HG03066 (cell line): ENCODE measurements around the gene CNTNAP2.
"Not testable (repeated sequence)": the region's sequence is repeated elsewhere in the genome, so short reads cannot be mapped to it uniquely, and the experiment has no call there.

Experiments
- ATAC-seq: cut with Tn5 transposase; IDR thresholded peaks from one replicate; pipeline ENCODE4 v1.9.1; 2021; ENCODE audit warnings: low read depth; ENCODE audit not compliant: unreplicated experiment

The CNTNAP2 gene

DNA sequence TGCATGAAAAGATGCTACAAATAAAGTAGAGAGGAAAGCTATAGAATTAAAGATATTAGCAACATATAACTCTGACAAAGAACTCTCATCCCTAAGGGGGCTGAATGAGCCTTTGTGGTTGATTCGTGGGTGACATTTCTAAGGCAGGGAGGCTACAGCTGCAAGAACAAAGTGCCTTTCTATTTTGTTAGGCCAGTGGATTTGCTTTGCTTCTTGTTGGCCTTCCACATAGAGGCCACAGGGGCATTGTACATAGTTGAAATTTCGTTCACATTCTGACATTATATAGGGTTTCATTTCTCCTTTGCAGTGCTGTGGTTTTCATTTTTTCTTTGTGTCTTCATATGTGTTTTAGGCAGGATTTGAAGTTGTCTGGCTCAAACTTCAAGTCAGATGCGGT is 1654.7 kb downstream of the CNTNAP2 start:
- ATAC-seq, result no peak

DNA sequence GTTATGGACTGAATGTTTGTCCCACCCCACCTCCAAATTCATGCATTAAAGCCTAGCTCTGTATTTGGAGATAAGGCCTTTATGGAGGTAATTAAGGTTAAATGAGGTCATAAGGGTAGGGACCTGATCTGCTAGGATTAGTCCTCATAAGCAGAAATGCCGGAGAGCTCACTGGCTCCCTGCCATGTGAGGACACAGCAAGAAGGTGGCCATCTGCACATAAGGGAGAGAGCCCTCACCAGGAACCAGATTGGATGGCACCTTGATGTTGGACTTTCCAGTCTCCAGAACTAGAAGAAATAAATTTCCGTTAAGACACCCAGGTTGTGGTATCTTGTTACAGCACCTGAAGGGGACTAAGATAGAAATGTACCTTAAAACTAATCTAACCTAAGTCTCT is 1657.9 kb downstream of the CNTNAP2 start:
- ATAC-seq, result no peak

DNA sequence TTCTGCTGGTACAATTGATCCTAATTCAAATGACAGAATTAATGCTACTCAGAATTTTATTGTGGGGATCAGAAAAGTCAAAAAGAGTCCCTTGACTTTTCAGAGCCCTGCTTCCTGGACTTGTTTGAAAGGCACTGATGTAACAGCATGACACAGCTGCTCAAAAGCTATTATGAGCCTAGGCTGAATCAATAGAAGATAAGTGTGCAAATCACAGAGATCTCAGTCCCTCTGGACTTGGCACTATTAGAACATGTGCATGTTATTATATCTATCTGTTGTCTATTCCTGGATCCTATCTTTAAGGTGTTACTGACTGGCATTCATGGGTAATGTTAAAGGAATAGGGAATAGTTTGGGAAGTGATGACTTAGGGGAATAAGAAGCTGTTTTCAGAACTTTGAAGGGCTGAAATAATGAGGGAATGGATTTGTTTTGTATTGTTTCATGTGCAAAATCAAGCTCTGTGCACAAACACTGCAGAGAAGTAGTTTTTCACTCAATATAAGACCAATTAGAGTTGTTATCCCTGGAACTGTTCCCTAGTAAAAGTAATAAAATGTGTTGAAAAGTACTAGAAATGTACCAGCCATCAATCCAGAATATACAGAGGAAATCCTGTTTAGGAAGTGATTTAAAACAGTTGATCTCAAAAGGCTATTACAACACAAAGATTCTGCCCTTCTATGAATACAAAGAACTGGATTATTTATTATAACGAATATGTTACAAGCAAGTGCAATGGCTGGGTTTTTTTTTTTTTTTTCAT is 1659.1 kb downstream of the CNTNAP2 start:
- ATAC-seq, result no peak

DNA sequence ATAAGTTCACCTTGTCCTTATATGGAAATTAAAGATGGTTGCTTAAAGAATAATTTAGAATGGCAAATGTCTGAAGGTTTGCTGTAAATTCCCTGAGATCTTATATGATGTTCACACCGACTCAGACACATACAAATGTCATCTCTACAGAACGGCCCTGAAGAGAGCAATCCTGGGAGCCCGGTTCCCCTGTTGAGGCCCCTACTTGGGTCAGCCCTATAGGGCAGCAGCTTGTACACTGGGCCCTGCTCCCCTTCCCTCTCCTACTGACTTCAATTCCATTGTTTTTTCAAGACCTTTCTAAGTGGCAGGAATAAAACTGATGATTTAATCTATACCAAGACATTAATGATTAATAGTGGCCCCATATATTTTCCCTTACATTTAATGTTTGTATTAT is 1660.7 kb downstream of the CNTNAP2 start:
- no peak for ATAC-seq

DNA sequence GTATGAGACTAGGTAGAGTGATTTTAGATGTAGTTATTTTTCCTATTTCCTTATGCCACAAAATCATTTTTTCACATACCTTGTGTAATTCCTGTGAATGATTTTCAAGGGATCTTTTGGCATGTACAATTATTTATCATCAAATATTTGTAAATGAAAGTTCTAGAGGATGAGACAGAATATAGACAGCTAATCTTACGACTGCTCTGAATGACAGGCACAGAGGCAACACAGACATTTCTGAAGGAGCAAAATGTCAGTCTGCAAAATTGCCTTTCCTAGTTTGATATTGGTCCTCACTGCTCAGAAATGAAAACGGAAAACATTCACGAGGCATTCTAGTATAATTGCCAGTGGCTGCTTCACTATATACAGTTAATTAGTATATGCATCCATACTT is 1663.3 kb downstream of the CNTNAP2 start:
- ATAC-seq, result no peak

DNA sequence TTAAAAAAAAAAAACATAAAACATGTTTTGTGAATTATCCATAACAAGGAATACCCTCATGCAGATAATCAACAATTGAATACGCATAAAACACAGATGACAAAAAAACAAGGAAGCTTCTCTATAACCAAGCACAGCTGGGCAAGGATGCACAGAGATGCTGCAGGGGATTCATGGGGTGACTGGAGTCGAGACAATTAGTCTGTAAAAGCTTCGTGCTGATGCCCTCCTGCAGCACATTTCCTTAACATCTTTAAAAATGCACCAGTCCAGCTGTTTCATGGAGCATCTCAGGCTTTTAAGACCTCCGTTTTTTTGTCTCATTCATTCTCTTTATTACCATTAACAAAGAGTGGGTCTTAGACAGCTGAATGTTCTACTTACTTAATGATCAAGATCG is 1680.0 kb downstream of the CNTNAP2 start:
- ATAC-seq, result no peak

DNA sequence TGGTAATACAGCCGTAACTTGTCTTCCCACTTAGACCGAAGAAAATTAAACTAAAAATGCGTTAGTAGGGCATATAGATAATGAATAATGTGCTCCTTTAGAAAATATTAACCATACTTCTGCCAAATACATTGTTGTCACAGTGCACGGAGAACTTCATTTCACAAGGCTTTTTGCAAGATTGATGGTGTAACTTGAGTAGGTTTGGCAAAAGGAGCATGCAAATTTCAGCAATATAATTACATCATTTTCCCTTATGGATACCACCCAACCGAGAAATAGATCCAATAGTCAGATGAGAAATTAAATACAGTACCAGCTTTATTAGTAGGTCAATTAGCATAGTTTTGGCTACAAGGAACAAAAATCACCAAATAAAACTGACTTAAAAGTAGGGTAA is 1681.4 kb downstream of the CNTNAP2 start:
- no peak for ATAC-seq

DNA sequence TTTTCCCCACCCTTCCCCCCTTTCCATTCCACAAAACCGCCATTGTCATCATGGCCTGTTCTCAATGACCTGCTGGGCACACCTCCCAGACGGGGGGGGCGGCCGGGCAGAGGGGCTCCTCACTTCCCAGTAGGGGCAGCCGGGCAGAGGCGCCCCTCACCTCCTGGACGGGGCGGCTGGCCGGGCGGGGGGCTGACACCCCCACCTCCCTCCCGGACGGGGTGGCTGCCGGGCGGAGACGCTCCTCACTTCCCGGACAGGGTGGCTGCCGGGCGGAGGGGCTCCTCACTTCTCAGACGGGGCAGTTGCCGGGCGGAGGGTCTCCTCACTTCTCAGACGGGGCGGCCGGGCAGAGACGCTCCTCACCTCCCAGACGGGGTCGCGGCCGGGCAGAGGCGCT is 1685.2 kb downstream of the CNTNAP2 start:
- not testable (repeated sequence) for ATAC-seq

DNA sequence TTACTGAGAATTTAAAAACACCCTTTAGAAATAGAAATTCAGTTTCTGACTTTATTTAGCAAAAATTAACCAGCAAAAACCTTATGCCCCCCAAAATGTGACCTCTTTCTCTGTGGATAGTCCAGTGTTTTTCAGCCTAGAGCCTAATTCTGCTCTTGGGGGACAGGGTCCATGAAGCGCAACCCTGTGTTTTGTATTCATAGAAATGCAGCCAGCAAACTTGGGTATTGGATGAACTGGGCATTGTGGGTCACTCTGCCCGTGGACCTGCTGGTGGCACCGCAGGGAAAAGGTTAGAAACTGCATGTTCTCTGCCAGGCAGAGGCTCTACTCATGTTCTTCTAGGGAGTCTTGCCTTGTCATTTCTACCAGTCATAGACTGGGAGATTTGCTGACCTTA is 1686.5 kb downstream of the CNTNAP2 start:
- no peak for ATAC-seq

DNA sequence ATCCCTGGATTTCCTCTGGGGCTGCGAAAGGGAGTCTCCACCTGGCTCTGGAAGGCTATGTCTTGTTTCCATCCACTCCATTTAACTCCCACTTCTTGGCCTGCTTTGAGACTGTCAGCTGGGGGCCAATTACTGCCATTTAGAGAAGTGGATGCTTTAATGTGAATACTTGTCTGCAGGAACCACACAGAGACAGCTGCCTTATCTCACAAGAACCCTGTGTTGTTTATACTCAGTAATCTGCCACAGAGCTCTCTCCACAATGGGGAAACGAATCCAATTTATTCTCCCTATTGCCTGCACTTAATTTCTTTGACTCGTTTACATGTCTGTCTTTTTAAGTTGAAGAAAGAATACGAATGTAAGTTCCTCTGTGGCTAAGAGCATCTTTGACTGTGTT is 1687.0 kb downstream of the CNTNAP2 start:
- no peak for ATAC-seq

DNA sequence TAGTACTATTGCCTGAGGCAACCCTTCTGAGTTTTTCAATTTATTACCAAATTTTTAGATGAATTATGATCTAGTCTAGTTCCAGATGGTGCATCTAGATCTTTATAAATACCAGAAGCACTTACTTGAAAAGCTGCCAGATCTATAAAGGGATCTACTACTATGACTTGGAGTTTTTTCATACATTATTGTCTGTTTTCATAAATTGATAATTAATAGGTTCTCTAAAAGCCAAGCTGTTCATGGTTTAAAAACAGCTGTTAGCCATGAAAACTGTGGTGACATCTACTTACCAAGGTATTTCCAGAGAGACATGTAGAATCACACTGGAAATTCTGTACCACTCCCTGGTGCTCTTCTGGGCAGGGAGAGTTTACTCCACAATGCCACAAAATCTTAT is 1687.4 kb downstream of the CNTNAP2 start:
- no peak for ATAC-seq

DNA sequence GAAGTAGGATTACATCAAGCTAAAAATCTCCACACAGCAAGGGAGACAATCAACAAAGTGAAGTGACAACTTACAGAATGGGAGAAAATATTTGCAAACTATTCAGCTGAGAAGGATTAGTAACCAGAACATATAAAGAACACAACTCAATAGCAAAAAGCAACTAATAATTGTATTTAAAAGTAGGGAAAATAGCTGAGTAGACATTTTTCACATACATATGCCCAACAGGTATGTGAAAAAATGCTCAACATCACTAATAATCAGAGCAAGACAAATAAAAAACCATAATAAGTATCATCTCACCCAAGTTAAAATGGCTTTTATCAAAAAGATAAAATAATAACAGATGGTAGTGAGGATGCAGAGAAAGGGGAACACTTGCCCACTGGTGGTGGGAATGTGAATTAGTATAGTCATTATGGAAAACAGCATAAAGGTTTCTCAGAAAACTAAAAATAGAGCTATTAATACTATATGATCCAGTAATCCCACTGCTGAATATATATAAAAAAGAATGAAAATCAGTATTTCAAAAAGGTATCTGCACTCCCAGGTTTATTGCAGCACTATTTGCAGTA is 1689.5 kb downstream of the CNTNAP2 start:
- no peak for ATAC-seq

DNA sequence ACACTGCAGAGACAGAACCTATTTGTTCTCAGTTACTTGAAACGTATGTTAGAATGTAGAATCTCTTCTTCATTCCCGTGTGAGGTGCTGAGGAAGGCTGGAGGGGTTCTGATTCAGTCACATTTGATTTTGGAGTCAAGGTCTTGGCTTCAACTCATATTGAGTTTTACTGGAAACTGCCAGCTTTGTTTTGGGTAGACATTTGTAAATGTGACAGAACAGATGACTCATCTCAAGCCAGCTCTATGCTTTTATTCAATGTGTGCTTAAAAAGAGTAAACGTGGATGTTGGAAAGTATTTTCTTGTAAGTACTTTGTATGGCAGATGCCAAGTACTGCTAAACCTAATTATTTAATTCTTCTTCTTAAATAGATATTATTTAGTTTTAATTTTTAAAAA is 1693.2 kb downstream of the CNTNAP2 start:
- ATAC-seq, result no peak

DNA sequence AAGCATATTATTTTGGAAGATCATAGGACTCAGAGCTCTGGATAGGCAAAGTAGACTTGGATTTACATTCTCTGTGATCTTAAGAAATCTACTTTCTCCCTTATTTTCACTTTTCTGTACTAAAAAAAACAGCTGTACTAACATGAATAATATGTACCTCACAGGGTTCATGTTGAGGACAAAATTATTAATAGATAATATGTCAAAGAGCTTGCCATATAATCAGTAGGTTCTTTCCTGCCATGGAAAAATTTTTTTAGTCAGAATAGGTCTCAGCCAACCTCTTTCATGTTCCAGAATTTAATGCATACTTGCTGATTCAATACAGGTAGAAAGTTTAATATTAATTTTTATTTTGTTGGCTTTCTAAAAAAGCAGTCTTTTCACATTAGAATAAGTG is 1693.7 kb downstream of the CNTNAP2 start:
- no peak for ATAC-seq

DNA sequence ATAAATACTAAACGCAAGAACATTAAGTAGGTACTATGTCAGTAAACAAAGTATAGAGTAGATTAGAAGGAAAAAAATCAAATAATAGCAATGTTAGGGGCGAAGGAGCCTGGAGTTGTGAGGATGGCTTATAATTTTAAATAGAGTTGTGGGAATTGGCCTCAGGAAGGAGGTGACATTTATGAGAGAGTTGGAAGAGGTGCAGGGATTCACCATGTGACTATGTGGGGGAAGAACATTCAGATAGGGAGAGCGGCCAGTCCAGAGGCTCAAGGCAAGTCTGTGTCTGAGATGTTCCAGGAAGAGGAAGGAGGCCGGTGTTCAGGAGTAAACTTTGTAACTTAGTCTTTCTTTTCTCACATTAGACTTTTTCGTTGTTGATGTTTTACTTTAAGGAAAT is 1695.3 kb downstream of the CNTNAP2 start:
- no peak for ATAC-seq

DNA sequence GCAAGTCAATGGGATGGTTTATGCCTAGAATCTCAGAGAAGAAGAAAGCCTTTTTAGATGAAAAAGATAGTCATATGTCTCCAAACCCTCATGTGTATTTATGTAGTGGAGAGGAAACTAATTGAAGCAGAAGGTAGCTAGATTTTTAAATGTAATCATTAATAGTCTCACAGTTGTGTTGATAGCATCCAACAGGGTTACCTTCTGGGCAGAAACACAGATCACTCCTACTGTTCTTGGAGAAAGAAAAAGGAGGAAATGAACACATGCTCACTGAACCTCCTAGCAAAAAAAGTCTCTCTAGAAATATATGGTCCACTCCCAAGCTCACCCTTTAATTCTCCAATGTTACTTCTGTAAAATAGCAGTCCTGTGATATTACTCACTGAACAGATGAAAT is 1696.7 kb downstream of the CNTNAP2 start:
- ATAC-seq, result no peak

DNA sequence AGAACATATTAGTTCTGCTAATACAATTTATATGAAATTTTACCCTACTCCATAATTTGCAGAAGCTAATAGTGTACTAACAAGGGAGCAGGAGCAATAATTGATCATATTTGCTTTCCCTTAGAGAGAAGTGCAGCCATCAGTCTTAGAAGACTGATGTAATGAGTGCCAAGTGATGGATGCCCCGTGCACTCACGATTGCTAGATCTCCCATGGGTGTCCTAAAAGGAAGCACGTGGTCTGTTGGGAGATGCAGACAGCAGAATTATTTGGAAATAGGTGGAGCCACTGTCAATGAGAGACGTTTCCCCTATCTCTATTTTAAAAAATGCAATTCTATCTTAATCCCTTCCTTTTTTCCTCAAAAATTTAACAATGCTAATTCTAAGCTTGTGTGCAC is 1701.7 kb downstream of the CNTNAP2 start:
- no peak for ATAC-seq

DNA sequence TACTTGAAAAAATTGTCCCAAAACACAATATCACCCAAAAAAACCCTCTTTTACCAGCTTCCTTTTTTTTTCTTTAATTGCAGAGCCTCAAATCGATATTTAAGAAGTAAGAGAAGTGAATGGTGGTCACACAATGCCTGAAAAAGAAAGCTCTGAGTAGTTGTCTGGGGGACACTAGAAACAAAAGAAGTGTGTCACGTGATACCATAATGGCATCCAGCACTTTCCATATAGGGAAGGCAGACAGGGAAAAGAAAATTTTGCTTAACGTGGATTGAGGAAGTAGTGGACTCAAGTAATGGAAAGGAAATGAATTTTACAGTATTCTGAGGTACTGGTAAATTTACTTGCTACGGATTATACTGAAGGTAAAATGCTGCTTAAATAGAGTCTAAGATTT is 1708.1 kb downstream of the CNTNAP2 start:
- no peak for ATAC-seq

DNA sequence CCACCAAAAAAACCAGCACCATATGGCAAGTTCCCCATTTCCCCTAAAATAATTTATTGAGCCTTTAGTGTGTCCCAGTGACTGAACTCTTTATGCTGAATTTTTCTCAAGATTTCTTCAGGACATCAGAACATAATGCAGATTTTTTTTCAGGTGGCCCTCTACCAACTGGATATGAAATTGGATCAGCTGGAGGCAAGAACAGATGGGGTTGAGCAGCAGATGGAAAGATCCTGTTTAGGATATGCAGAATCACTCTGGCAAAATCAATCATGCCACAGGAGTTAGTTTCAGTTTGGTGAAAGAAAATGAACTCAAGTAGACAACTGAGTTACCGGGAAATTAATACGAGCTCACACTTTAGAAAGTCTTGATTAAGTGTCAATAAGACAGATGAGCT is 1712.4 kb downstream of the CNTNAP2 start:
- no peak for ATAC-seq

DNA sequence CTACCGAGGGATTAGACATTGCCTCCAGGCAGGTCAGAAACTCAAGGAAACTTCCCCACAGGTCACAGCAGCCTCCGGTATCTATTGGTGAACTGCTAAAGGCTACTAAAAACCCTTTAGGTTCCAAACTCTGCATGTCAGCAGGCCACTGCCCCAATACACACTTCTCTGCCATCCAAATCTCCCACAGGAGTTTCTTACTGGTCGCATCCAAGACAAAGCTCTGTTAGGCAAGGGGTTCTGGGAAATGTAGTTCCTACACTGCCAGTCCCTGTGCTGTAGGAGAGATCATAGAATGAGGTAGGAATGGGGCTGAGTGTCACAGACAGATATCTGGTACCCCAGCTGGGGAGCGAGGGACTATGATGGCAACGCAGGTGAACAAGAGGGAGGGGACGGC is 1717.0 kb downstream of the CNTNAP2 start:
- no peak for ATAC-seq

DNA sequence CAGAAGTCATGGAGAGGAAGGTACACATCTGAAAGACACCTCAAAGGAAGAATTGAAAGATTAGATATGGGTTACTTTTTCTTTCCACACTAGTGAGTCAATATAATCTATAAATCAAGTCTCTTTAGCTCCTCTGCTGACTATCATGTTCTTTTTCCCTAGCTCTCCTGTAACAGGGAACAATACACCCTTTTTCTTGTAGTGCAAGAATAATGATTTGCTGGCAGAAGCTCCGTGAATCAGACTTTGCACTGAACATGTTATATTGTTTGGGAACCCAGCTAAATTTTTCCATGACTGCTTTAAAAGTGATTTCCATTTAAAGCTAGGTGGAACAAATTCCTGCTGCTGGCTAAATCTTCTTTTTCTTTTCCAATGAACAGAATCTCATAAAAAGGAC is 1717.4 kb downstream of the CNTNAP2 start:
- ATAC-seq, result no peak

DNA sequence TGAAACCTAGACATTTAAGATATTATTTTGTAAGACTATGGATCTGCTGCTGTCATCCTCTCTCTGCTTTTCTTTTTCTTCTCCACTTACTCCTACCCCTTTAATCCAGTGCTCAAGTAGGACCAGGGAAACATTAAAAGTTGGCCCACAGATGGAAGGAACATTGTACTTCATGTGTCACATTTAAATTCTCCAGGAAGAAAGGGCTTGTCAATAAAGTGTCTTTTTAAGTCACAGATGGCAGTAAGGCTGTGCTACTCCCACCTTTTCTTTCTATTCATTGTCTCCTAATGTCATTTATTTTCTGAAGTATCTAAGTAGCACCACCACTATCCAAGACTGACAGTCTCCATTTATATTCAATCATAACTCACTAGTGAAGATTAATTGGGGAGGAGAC is 1736.2 kb downstream of the CNTNAP2 start:
- no peak for ATAC-seq
